HG02981 (cell line): ENCODE measurements around the gene CFAP97D2.
A peak's percentile ranks its signal among the peaks of the same experiment; 100 is the strongest.
"Not testable (repeated sequence)": the region's sequence is repeated elsewhere in the genome, so short reads cannot be mapped to it uniquely, and the experiment has no call there.

ENCODE experiments used
- ATAC-seq: cut with Tn5 transposase; IDR thresholded peaks from one replicate; pipeline ENCODE4 v1.9.1; 2021; ENCODE audit warnings: mild to moderate bottlenecking, moderate library complexity; ENCODE audit not compliant: unreplicated experiment

CFAP97D2 gene

DNA sequence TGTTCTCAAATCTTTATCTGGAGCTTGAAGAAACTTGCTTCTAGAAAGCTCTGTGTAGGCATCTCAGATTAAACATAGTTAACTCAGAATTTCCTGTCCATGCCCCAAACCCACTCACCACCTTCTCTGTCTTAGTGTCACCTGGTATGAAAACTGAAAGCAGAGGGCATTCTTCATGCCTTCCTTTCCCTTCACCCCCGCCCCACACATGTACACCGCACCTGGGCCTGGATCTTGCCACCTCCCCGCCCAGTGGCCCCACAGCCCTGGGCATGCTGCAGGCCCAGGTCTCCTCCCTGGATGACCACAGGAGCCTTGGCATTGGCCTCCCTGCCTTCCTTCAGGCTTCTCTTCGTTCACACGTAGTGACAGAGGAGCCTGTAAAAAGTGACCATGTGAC, 15.8 kb downstream of the CFAP97D2 start:
- no peak for ATAC-seq

DNA sequence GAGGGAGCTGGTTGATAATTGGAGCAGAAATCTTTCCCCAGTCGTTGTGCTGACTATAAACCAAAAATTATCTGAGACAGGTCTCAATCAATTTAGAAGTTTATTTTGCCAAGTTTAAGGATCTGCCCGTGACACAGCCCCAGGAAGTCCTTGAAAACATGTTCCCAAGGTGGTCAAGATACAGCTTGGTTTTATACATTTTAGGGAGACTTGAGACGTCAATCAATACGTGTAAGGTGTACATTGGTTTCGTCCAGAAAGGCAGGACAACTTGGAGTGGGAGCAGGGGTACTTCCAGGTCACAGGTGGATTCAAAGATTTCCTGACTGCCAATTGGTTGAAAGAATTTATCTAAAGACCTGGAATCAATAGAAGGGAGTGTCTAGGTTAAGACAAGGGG, 17.6 kb downstream of the CFAP97D2 start:
- ATAC-seq, result no peak

DNA sequence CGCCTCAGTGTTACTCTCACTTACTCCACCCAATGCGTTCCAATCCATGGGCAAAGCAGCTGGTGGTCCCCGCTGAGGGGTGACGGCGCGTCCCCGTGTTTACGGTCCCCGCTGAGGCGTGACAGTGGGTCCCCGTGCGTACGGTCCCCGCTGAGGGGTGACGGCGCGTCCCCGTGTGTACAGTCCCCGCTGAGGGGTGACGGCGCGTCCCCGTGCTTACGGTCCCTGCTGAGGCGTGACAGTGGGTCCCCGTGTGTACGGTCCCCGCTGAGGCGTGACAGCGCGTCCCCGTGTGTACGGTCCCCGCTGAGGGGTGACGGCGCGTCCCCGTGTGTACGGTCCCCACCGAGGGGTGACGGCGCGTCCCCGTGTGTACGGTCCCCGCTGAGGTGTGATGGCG, 19.5 kb downstream of the CFAP97D2 start:
- ATAC-seq, result no peak

DNA sequence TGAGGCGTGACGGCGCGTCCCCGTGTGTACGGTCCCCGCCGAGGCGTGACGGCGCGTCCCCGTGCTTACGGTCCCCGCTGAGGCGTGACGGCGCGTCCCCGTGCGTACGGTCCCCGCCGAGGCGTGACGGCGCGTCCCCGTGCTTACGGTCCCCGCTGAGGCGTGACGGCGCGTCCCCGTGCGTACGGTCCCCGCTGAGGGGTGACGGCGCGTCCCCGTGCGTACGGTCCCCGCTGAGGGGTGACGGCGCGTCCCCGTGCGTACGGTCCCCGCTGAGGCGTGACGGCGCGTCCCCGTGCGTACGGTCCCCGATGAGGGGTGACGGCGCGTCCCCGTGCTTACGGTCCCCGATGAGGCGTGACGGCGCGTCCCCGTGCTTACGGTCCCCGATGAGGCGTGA, 20.5 kb downstream of the CFAP97D2 start:
- not testable (repeated sequence) for ATAC-seq

DNA sequence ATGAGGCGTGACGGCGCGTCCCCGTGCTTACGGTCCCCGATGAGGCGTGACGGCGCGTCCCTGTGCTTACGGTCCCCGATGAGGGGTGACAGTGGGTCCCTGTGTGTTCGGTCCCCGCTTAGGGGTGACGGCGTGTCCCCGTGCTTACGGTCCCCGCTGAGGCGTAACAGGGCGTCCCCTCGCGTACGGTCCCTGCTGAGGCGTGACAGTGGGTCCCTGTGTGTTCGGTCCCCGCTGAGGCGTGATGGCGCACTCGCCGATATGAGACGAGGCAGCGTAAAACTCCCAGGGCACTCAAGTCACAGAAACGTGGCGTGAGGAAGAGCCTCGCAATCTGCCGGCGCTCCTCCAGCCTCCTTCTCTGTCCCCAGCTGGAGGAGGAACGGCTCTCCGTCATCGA, 20.9 kb downstream of the CFAP97D2 start:
- no peak for ATAC-seq

DNA sequence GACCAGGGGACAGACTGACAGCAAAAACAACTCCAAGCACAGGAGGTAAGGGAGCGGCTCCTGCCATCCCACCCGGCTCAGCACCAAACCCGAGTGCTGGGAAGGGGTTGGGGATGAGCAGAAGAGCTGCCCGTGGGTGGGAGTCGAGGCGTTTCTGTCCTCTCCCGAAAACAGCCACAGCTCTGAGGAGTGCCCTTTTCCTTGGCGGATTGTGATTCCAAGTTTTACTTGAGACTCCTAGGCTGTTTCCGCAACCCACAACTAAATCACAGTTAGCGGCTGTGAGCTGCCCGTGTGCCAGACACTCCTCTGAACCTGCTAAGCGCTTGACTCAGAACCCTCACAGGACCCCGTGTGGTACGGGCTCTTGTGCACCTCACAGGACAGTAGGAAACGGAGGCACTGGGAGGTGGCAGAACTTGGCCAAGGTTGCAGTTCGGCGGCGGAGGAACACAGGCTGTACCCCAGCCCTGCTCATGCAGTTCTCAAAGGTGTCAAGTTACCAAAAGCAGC, 21.4 kb downstream of the CFAP97D2 start:
- ATAC-seq, result no peak

DNA sequence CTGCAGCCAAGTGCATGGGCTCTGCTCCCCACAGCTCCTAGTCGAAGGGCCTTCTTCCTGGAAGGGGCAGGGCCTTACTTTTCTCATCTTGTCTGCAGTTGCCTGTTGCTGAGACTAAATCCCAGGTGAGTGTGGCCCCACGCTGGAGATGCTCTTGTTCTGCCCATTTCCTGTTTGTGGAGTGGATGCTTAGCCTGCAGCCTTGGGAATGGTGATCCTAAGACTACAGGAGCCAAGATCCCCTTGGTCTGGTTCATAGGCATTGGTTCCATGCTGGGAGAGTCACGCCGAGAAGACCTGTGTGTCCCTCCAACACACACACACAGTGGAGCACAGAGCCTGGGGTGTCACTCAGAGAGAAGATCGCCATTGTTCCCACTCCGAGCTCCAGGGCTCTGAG, 23.5 kb downstream of the CFAP97D2 start:
- no peak for ATAC-seq

DNA sequence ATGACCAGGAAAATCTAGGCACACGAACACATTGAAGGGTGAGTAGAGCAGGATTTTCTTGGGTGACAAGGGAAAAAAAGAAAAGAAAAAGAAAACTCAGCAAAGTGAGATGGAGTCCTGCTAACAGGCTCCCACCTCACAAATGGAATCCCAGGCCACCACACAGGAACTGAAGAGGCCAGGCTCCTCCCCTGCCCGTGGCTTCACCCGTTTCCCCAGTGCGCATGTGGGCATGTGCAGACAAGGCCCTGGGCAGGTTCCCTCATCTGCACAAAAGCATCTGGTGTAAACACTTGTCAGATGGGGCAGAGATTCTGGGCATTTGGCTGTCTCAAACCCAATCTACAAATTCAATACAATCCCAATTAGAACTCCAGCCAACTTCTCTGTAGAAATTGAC, 24.5 kb downstream of the CFAP97D2 start:
- ATAC-seq, result no peak

DNA sequence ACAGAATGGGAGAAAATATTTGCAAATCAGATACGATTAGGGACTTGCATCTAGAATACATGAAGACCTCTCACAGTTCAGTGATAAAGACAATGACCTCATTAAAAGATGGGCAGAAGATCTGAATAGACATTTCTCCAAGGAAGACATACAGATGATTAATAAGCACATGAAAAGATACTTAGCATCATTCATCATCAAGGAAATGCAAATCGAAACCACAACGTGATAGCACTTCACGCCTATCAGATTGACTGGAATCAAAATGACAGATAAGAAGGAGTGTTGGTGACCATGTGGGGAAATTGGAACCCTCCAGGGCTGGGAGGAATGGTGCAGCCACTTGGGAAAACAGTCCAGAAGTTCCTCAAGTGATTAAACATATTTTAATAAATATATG, 25.8 kb downstream of the CFAP97D2 start:
- no peak for ATAC-seq

DNA sequence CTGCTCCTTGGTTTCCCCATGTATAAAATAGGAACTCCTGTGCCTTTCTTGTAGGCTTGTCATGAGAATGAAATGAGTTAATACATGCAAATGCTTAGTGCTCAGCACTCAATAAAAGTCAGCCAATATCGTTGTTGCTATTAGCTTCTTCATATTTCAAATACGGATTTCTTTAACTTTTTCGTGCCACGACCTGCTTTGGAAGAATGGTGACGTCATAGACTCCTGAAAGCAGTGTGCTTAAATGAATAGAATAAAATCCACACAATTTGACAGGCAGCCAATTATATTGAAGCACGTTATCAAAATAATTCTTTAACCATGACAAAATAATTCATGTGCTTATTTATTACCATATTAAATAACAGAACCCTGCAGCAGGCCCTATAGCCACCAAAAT, 29.1 kb downstream of the CFAP97D2 start:
- no peak for ATAC-seq

DNA sequence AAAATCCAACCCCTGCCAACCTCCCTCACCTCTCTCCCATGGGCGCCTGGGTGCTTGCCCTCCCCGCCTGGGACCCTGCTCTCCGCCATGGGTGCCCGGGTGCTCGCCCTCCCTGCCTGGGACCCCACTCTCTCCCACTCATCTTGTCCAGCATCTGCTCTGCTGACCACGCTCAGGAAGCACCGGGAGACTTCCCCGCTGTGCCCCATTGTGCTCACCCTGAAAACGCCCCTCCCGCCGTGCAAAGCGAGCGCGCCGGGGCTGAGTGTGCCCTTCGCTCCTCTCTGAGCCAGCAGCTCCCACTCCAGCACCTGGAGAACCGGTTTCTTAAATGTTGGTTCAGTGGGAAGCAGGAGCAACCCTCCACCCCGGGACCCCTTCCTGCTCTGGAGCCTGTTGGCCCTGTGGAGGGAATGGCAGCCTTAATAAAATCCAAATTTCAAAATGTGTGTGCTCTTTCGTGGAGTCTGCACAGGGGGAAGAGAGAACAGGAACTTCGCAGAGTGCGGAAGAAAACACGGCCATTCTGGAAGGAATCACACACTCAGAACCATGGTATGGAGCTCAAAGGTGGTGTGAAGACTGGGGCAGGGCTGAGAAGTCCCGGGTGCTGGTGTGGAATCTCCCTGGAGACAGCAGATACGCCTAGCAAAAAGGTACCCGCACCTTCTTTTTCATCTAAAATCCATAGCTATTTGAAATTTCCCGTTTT, 32.5 kb downstream of the CFAP97D2 start:
- no peak for ATAC-seq

DNA sequence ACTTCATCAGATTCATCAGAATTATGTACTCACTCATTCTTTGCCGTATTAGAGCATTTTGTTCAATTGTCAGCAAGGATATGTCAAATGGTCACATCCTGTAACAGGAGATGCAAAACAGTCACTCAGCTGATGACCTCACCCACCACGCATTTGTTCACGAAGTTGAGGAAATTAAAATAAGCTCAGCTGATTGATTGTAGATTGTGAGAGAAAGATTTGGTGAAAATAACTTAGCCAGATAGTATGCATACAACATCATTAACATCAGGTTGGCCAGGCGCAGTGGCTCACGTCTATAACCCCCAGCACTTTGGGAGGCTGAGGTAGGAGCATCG, 33.1 kb downstream of the CFAP97D2 start:
- no peak for ATAC-seq

DNA sequence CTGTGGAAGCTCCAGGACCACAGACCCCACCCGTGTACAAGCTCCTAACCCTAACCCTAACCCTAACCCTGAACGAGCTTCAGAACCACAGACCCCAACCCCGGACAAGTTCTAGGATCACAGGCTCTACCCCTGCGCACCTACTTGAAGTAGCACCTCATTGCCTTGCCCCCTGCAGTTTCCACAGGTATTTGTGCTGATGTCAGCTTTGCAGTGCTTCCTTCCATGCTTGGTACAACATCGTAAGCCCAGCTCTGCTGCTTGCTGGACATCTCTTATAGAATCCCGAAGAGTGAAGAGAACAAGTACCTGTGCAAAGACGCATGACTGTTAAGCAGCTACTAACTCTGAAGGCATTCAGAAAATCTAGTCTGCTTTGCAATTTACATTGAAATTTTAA, 34.9 kb downstream of the CFAP97D2 start:
- no peak for ATAC-seq

DNA sequence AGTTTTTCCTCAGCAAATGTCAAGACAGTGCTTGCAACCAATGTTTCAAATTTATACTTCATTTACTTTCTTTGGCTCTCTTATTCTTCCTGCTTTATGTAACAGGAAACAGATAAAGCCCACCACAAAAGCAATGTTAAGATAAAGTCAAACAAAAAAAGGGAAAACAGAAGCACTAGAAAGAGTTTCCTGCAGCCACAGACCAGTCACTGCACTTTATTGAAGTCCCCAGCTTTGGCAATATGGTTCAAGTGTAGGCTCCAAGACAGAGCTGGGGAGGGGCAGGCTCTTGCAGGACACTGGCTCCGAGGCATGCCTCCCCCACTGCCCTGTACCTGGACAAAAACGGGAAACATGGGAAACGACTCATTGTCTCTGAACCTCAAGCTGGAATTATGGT, 40.3 kb downstream of the CFAP97D2 start:
- no peak for ATAC-seq

DNA sequence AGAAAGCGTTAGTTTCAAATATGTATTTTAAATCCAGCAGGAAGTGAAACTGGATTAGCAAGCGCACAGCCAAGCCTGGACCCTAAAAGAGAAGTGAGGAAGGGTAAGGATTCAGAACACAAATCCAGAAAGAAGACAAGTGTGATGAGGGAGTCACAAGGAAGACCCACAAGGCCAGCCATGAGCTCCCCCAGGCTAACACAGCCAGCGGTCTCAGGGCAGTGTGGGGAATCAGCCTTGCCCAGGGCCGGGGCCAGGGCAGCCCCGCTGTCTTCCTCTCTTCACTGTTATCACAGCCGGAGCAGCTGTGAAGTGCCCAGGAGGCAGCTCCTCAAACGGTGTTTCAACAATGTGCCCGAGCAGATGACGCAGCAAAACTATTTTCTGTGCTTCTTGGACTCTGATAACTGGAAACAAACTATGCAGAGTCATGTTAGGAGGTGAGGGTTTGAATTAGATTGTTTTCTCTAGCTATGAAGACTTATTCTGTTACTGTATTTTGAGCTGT, 43.5 kb downstream of the CFAP97D2 start:
- ATAC-seq, result no peak

DNA sequence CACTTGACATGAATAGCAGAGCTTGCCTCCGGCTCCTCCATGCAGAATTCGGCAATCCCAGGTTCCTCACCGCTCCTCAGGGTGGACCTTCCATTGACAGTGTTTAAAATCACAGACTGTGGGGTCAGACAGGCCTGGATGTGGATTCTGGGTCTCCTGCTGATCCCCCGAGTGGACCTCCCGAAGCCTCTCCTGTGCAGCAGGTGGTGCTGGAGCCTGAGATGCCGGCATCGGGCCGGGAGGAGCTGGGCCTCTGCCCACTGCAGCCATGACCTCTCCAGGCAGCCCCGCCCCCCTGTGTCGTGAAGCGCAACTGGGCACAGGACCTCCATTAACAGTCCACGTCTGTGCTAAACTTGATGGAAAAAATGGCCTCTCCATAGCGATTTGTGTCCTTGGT, 45.1 kb downstream of the CFAP97D2 start:
- ATAC-seq, result no peak

DNA sequence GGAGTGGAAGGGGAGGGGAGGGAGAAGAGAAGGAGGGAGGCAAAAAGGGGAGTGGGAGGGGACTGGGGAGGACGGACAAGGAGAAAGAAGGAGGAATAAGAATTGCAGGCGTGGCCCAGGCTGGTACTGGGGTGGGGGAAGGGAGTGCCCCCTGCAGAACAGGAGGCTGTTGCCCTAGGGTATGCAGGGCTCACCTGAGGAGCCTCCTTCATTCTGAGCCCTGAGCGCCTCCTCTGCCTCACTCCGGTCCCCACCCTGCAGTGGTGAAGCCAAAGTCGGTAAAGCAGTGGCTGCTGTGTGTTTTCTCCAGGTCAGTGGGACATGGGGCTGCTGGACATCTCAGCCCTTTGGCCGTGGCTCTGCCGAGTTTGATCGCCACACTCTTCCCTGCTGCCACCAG, 46.6 kb downstream of the CFAP97D2 start:
- ATAC-seq, result no peak

DNA sequence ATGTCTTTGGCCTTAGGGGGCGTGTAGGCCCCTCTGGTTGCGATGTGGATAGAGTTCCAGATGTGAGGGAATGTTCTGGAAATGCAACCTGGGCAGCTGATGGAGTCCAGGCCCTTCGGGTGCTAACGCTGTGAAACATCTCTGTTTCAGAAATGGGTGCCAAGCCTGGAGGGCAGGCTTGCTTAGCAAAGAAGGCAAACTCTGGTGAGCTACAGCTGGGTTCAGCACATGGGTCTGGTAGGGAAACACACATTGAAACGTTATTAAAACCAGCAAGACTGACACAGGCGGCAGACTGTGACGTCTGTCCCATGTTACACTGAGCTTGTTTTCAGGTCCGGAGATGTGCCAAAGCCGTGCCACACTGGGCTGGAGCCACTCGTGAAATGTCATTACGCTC, 47.0 kb downstream of the CFAP97D2 start:
- ATAC-seq, result no peak

DNA sequence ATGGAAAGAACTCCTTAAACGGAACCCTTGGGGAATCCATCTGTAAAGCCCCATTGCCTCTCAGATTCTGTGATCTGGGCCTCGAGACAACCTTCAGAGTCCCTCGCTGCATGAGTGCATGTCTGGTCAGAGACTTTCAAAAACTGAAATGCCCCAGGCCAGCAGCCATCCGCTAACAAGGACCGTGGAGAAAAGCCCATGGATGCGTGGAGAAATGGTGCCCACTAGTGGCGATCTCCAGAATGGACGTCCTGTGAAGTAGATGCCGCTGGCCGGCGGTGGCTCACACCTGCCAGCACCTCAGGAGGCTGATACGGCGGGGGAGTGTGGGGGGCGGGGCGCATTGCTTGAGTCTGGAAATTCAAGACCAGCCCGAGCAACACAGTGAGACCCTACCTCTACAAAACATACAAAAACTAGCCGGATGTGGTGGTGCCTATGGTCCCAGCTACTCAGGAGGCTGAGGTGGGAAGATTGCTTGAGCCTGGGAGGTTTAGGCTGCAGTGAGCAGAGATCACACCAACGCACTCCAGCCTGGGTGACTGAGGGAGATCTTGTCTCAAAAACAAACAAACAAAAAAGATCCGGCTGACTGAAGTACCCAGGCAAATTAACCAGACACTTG, 47.8 kb downstream of the CFAP97D2 start:
- peak; percentile 76 for ATAC-seq

DNA sequence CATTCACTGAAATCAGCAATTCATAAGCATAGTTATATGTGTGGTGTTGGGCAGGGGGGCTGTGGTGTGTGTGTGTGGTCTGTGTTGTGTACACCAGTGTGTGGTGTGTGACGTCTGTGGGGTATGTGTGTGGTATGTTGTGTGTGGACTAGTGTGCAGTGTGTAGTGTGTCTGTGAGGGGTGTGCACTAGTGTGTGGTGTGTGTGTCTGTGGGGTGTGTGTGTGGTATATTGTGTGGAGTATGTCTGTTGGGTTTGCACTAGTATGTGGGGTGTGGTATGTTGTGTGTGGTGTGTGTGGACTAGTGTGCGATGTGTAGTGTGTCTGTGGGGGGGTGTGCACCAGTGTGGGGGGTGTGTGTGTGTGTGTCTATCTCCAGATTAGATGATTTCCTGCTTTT, 48.5 kb downstream of the CFAP97D2 start:
- no peak for ATAC-seq

DNA sequence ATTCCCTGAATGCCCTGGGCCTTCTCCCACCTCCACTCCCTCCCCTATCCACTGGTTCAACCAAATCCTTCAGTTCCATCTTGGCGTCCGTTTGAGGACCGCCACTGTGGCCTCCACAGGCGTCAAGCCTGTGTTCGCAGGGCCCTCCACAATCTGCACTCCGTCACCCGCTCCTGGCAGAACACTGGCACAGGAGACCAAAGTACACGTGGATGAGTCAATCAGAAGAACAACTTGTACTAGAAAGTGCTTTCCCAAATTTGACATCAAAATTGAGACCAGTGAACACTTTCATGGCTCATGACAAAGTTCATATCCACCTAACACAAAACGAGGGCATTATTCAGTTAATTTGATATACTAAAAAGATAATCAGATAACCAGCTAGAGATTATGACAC, 49.1 kb downstream of the CFAP97D2 start:
- no peak for ATAC-seq

DNA sequence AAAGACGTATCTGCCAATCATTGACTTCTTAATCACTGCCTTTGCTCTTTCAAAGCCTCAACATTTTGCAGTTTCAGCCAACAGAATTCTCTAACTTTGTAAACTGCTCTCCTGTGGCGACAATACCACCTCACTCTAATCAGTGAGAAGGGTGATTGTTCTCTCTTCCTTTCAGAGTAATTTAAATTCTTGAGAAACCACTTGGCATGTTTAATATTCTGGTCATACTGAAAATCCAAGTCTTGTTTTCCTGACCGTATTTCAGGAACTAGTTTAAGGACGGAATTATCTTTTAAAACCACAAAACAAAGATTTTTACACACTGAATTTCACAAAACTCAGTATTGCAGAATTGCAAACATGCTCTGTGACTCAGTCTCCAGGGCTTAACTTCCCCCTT, 50.4 kb downstream of the CFAP97D2 start:
- no peak for ATAC-seq

DNA sequence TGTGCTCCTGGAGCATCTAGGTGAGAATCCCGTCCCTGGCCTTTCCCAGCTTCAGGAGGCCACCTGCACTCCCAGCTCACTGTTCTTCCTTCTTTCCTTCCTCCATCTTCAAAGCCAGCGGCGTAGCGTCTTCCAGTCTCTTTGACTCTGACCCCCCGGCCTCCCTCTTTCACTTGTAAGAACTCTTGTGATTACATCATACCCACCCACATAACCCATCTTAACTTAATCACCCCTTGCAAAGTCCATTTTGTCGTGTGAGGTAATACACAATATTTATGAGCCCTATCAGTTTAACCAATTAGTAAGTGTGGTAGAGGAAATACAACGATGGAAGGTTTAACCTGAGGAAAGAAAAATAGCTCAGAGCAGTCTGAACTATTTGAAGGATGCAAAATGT, 51.1 kb downstream of the CFAP97D2 start:
- no peak for ATAC-seq
